C4-2B (cell line): ENCODE data around the gene LRRIQ3.

Experiments
- CTCF ChIP-seq: fragments of 450-650 bp; conservative IDR thresholded peaks from 2 replicates; pipeline ENCODE4 v1.5.1; 2017; ENCODE audit warnings: mild to moderate bottlenecking
- ZFX ChIP-seq: fragments of 450-650 bp; IDR thresholded peaks from 2 replicates; pipeline ENCODE4 v1.6.1; 2017

- TF ChIP-seq CTCF (no peak), ZFX (no peak)
These were observed 39.8 kb upstream of the LRRIQ3 start for GRCh38 chr1:74237787-74238186.
